ENCODE results near the gene SLC7A8. TPM values are rescaled to one million over a fixed set of nuclear protein-coding genes. Genes with fewer than 3 reads are reported as not detected.

SLC7A8 gene
- total RNA-seq, 1 experiment from 2014 or later = 77.9 TPM

DNA sequence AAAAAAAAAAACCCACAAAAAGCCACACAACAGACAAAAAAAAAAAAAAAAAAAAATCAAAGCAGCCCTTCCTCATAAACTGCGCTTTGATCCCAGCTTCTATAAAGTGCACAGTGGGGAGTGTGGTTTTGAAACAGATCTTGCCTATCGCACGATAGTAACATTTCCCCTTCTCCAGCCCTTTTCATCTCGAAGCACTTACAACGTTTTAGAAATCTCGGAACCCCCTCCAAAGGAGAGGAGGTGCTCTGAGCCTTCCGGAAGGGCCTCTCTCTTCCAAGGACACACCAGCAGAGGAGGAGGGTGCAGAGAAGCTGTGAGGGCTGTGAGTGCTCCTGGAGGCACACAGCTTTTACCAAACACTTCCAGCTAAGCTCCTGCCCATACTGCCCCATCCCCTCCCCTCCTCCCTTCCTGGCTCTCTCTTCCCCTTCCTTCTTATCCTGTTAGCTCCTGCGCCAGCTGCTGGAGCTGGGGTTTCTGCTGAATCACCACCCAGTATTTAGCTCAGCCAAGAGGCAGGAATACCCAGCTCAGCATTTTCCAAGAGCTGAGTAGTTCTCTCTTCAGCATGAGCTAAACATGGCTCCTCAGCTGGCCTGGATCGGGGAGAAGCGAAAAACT lies 28.4 kb downstream of the SLC7A8 start:
- Histone ChIP-seq H4K91ac (ENCODE audit: insufficient read length, low read depth, low read length) (no peak overlapping the region), H2BK15ac (ENCODE audit: low read depth, low read length) (no peak overlapping the region), H4K20me1 (ENCODE audit: control insufficient read depth, insufficient read depth, insufficient read length) (no peaks in the 10 kb centered on the region), H3K4me1 (ENCODE audit: insufficient read depth, low read length) (peaks cover 11% of the 10 kb centered on the region; the same call in 1 of the 2 replicates), H3K18ac (ENCODE audit: insufficient read length, low read depth, low read length) (no peak overlapping the region), H3K23me2 (ENCODE audit: insufficient read length, low read depth, low read length, poor library complexity, severe bottlenecking) (no peaks in the 10 kb centered on the region), H3K27me3 (ENCODE audit: insufficient read depth, low read length) (no peaks in the 10 kb centered on the region), H2BK5ac (ENCODE audit: insufficient read length, low read length) (no peak overlapping the region), H2AFZ (ENCODE audit: low read length) (no peak overlapping the region), H3K79me1 (ENCODE audit: insufficient read depth, low read depth, low read length, poor library complexity, severe bottlenecking) (no peaks in the 10 kb centered on the region), H2AK5ac (ENCODE audit: insufficient read length, low read length) (no peak overlapping the region), H3K79me2 (ENCODE audit: insufficient read depth, low read length) (no peaks in the 10 kb centered on the region; the same call in 1 of the 2 replicates), H3K14ac (ENCODE audit: insufficient read depth, low read length) (no peak overlapping the region), H3T11ph (ENCODE audit: low read length) (no peak overlapping the region), H4K8ac (replicated peaks; ENCODE audit: insufficient read length, low read depth, low read length) (no peak overlapping the region), H2BK12ac (ENCODE audit: insufficient read length, low read depth, low read length) (no peak overlapping the region), H2BK20ac (ENCODE audit: low read depth, low read length, poor library complexity, severe bottlenecking) (no peak overlapping the region), H4K5ac (ENCODE audit: insufficient read length, low read depth, low read length) (no peak overlapping the region), H3K23ac (ENCODE audit: insufficient read length, low read depth, low read length) (no peak overlapping the region), H3K56ac (ENCODE audit: insufficient read length, low read depth, low read length) (no peak overlapping the region), H3K9me3 (ENCODE audit: control insufficient read depth, low read depth, low read length) (no peaks in the 10 kb centered on the region), H3K4me2 (ENCODE audit: insufficient read depth, insufficient read length, low read length) (no peak overlapping the region), H3K27ac (ENCODE audit: insufficient read length, low read depth, low read length) (no peak overlapping the region), H3K9ac (ENCODE audit: extremely low read depth, insufficient read length, low read length) (no peak overlapping the region), H2BK120ac (ENCODE audit: low read depth, low read length, poor library complexity, severe bottlenecking) (no peak overlapping the region), H3K4ac (ENCODE audit: low read depth, low read length) (no peak overlapping the region)
- WGBS (ENCODE audit: extremely low coverage, insufficient read length, low lambda C conversion rate) = no CpG with 5 or more reads among the region's 10 CpGs
- Mint-ChIP-seq H3K4me1 (peaks cover 32 to 49% of the 10 kb centered on the region in 2 experiments), H3K4me3 (peak overlapping the region in 1 of 2 experiments; percentile 2; a peak in 2 of 5 replicates), H3K27ac (peak overlapping the region; percentile 52 to 89 (median 85); a peak in 6 of 7 replicates), H3K9me3 (no peaks in the 10 kb centered on the region), H3K36me3 (ENCODE audit: insufficient read depth in 1 of 3, low read depth in 3 of 3) (peaks cover 34 to 40% (median 38%) of the 10 kb centered on the region in 3 experiments), H3K27me3 (ENCODE audit: low read depth) (no peaks in the 10 kb centered on the region; the same call in 1 of the 2 replicates)
- DNase-seq = peak; percentile 80
- no peak for TF ChIP-seq CTCF (conservative IDR thresholded peaks at IDR 0.05)

All from H9 (cell line).